GM23248 (cell line): ENCODE data around the gene TSGA10. TPM values are rescaled to one million over a fixed set of nuclear protein-coding genes. Genes with fewer than 3 reads are reported as not detected.

Experiments used
- DNase-seq: peaks from one replicate; pipeline ENCODE4 v3.0.0-alpha.2; 2015
- H2AFZ ChIP-seq: fragments of 200-600 bp; sonication (generic); 2 replicates; pipeline ENCODE4 v1.6.1; 2016; ENCODE audit warnings: antibody characterized with exemption
- H3F3A ChIP-seq: fragments of 200-600 bp; sonication (generic); 2 replicates; pipeline ENCODE4 v1.6.1; 2016; ENCODE audit warnings: mild to moderate bottlenecking, antibody characterized with exemption, mixed run types; ENCODE audit not compliant: insufficient read depth
- H3K27ac ChIP-seq: fragments of 200-600 bp; sonication (generic); 2 replicates; pipeline ENCODE4 v1.5.1; 2016; ENCODE audit warnings: mild to moderate bottlenecking
- H3K27me3 ChIP-seq: fragments of 200-600 bp; sonication (generic); replicated peaks from 2 replicates; pipeline ENCODE4 v1.6.1; 2016; ENCODE audit warnings: mild to moderate bottlenecking; ENCODE audit not compliant: insufficient read depth
- H3K36me3 ChIP-seq: fragments of 200-600 bp; sonication (generic); 2 replicates; pipeline ENCODE4 v1.6.1; 2016; ENCODE audit warnings: low read depth, mild to moderate bottlenecking
- H3K4me1 ChIP-seq: fragments of 200-600 bp; sonication (generic); 2 replicates; pipeline ENCODE4 v1.6.1; 2016; ENCODE audit warnings: mild to moderate bottlenecking; ENCODE audit not compliant: insufficient read depth
- H3K4me2 ChIP-seq: fragments of 200-600 bp; sonication (generic); one replicate; pipeline ENCODE4 v1.6.1; 2016; ENCODE audit warnings: mild to moderate bottlenecking; ENCODE audit not compliant: unreplicated experiment
- H3K4me3 ChIP-seq: fragments of 200-600 bp; sonication (generic); 2 replicates; pipeline ENCODE4 v1.5.1; 2016; ENCODE audit warnings: mild to moderate bottlenecking
- H3K79me2 ChIP-seq: fragments of 200-600 bp; sonication (generic); 2 replicates; pipeline ENCODE4 v1.6.1; 2016; ENCODE audit warnings: mild to moderate bottlenecking; ENCODE audit not compliant: insufficient read depth
- H3K9ac ChIP-seq: fragments of 200-600 bp; sonication (generic); 2 replicates; pipeline ENCODE4 v1.6.1; 2016; ENCODE audit warnings: mild to moderate bottlenecking
- H3K9me2 ChIP-seq: fragments of 200-600 bp; sonication (generic); 2 replicates; pipeline ENCODE4 v1.6.1; 2016; ENCODE audit warnings: mixed run types, mild to moderate bottlenecking, moderate library complexity; ENCODE audit not compliant: insufficient read depth
- H3K9me3 ChIP-seq: fragments of 200-600 bp; sonication (generic); one replicate; pipeline ENCODE4 v1.6.1; 2017; ENCODE audit warnings: low read depth
- H4K20me1 ChIP-seq: fragments of 200-600 bp; sonication (generic); 2 replicates; pipeline ENCODE4 v1.6.0; 2016; ENCODE audit not compliant: insufficient read depth
- EZH2 ChIP-seq: fragments of 200-600 bp; sonication (generic); IDR thresholded peaks from 2 replicates; pipeline ENCODE4 v1.6.1; 2018; ENCODE audit warnings: antibody characterized with exemption, mild to moderate bottlenecking; ENCODE audit not compliant: insufficient read depth, poor library complexity, severe bottlenecking
- EZH2phosphoT487 ChIP-seq: fragments of 200-600 bp; sonication (generic); IDR thresholded peaks from 2 replicates; pipeline ENCODE4 v1.6.1; 2018; ENCODE audit warnings: antibody characterized with exemption, moderate library complexity, mild to moderate bottlenecking, low read depth; ENCODE audit not compliant: insufficient read depth
- WGBS, 2 experiments: methylation state at CpG; one replicate each; pipeline ENCODE4 v1.1.6; 2015 to 2017; ENCODE audit warnings: low lambda C conversion rate in 2 of 2, low coverage in 1 of 2; ENCODE audit errors: missing lambda C conversion rate in 2 of 2; 5-methylcytosine and 5-hydroxymethylcytosine counted together
- in situ Hi-C: fragments of 300-500 bp; cut with MboI; formaldehyde crosslinking; loops from 2 replicates; pipeline ENCODE4 v1.15.0; 2020
- polyA plus RNA-seq: library from polyadenylated mRNA; unstranded; fragments of >200 nt; fragmentation: Nextera tagmentation; extraction: Ambion mirVana; gene quantifications from 2 replicates; pipeline ENCODE4 v1.2.1, GENCODE V29; 2016
- total RNA-seq: library from RNA; depleted of rRNA; stranded (reverse); fragments of >200 nt; shearing (Covaris generic); gene quantifications from 2 replicates; pipeline ENCODE4 v1.2.3, GENCODE V29; 2014

Gene TSGA10
- total and polyA plus RNA-seq, 2 experiments from 2014 or later, result 1.2 to 1.4 TPM

DNA sequence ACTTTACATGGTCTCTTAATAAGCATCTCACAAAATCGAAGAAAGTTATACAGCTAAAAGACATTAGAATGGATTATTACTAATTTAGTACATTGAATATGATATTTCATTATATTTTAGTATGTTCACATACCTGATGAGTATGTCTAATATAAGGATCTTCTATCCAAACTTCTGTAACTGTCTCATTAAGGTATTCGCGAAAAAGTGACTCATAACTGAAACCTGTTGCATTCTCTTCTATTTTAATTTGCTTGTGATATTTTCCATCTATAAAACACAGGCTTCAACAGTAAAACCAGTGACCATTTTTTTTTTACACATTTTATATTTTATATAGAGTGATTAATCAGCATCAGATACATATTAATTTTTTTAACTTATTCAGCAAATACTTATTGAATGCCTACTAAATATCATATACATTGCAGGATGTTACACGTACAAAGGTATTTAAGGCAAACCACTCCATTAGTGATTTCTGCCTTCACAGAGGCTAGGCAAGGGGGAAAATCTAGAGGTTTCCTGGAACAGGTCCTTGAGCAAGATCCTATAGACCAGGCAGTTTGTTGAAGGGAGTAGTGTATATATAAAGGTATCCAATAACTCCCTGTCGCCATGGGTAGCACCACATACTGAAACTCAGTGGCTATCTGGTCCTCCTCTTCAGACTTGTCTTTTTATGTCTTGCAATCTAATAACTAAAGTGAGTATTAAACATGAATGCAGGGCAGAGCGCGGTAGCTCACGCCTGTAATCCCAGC is 16.8 kb upstream of the TSGA10 start:
- no peak for TF ChIP-seq EZH2phosphoT487
- TF ChIP-seq EZH2, result no peak
- no peaks in the 10 kb centered on the region for H3K4me1 ChIP-seq
- WGBS, 2 experiments, result 95 to 97% methylated on average over 8 of the region's 8 CpGs
- in situ Hi-C loops, result no loop called here
- H2AFZ ChIP-seq, result no peak overlapping the region
- H4K20me1 ChIP-seq, result no peaks in the 10 kb centered on the region
- no peak overlapping the region for H3K27ac ChIP-seq
- no peak overlapping the region for H3K9ac ChIP-seq
- no peak overlapping the region for H3K4me3 ChIP-seq
- H3F3A ChIP-seq, result no peaks in the 10 kb centered on the region
- no peaks in the 10 kb centered on the region for H3K27me3 ChIP-seq
- H3K36me3 ChIP-seq, result peaks cover 24% of the 10 kb centered on the region
- H3K9me3 ChIP-seq, result no peaks in the 10 kb centered on the region
- no peaks in the 10 kb centered on the region for H3K9me2 ChIP-seq
- DNase-seq, result no peak
- no peak overlapping the region for H3K4me2 ChIP-seq
- H3K79me2 ChIP-seq, result peaks cover 25% of the 10 kb centered on the region

DNA sequence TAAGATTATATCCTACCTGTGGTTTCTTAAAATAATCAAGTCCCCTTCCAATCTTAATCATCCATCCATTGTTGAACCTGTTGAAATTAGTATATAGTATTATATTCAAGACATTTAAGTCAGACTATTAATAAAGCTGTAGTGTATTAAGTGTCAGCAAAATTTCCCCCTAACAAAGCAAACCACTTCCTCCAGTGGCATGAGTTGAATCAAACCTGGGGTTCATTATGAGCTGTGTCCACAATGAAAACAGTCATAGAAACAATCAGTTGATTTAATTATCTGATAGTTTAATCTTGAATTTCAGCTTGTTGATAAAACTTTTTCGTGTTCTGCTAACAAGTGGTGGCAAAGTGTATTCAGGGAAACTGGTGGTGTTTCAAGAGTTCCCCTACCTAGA is 14.8 kb upstream of the TSGA10 start:
- TF ChIP-seq EZH2phosphoT487 (no peak), EZH2 (no peak)
- Histone ChIP-seq H3K9me3 (no peaks in the 10 kb centered on the region), H4K20me1 (no peaks in the 10 kb centered on the region), H3K27me3 (no peaks in the 10 kb centered on the region), H3K4me3 (no peak overlapping the region), H3F3A (no peaks in the 10 kb centered on the region), H3K79me2 (0 out of 2 replicates have a peak, but pooled peaks cover 5% of the 10 kb centered on the region), H2AFZ (no peak overlapping the region), H3K36me3 (peaks cover 24% of the 10 kb centered on the region), H3K9ac (no peak overlapping the region), H3K4me1 (no peaks in the 10 kb centered on the region), H3K9me2 (no peaks in the 10 kb centered on the region), H3K27ac (no peak overlapping the region), H3K4me2 (no peak overlapping the region)
- 88 to 96% methylated on average over 1 of the region's 1 CpG for WGBS, 2 experiments
- no peak for DNase-seq
- in situ Hi-C loops, result no loop called here

DNA sequence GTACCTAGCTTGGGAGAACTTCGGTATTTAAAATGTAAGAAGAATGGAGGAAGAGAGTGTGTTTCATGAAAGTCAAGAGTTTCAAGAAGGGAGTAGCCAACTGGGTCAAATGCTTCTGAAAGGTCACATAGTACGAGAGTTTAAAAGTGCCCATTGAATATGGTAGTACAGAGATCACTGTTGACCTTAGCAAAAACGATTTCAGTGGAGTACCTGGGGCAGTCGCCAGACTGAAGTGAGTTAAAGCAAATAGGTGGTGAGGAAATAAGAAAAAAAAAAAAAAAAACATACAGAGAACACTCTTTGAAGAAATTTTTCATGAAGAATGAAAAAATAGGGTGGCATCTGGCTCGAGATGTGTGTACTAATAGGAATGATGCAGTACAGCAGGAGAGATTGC is 11.5 kb upstream of the TSGA10 start:
- WGBS, 2 experiments, result 80 to 84% methylated on average over 5 of the region's 5 CpGs
- Histone ChIP-seq H2AFZ (no peak overlapping the region), H4K20me1 (no peaks in the 10 kb centered on the region), H3K79me2 (no peaks in the 10 kb centered on the region), H3K9me3 (no peaks in the 10 kb centered on the region), H3K27me3 (no peaks in the 10 kb centered on the region), H3K9ac (no peak overlapping the region), H3K4me3 (no peak overlapping the region), H3K4me1 (no peaks in the 10 kb centered on the region), H3K9me2 (no peaks in the 10 kb centered on the region), H3K36me3 (peaks cover 24% of the 10 kb centered on the region), H3K4me2 (no peak overlapping the region), H3F3A (no peaks in the 10 kb centered on the region), H3K27ac (no peak overlapping the region)
- DNase-seq, result no peak
- TF ChIP-seq EZH2 (no peak), EZH2phosphoT487 (no peak)
- in situ Hi-C loops, result no loop called here

DNA sequence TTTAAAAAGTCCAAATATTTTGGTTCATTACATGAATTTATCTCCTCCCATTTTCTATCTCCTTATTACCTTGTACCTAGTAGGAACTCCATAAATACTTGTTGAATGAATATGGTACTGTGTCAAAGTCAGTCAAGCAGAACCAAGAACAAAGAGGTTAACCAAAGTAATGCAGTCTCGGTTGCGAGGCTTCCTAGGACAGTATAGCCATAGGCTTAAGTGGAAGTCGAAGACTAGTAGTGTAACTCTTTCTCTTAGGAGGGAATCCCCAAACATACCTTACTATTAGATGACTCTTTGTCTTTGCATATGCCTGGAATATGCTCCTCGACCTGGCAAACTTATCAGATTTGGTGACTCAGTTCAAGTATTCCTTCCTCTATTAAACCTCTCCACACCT is 4.9 kb upstream of the TSGA10 start:
- no peaks in the 10 kb centered on the region for H3K9me2 ChIP-seq
- H3K79me2 ChIP-seq, result 0 out of 2 replicates have a peak, but pooled peaks cover 8% of the 10 kb centered on the region
- no peak overlapping the region for H3K4me3 ChIP-seq
- no peaks in the 10 kb centered on the region for H3K36me3 ChIP-seq
- H3F3A ChIP-seq, result no peaks in the 10 kb centered on the region
- no peaks in the 10 kb centered on the region for H3K27me3 ChIP-seq
- no peak overlapping the region for H3K9ac ChIP-seq
- TF ChIP-seq EZH2phosphoT487, result no peak
- TF ChIP-seq EZH2, result no peak
- H2AFZ ChIP-seq, result no peak overlapping the region
- in situ Hi-C loops, result no loop called here
- H4K20me1 ChIP-seq, result no peaks in the 10 kb centered on the region
- no peaks in the 10 kb centered on the region for H3K9me3 ChIP-seq
- H3K27ac ChIP-seq, result no peak overlapping the region
- H3K4me1 ChIP-seq, result peaks cover 4% of the 10 kb centered on the region; the same call in 1 of the 2 replicates
- 90 to 94% methylated on average over 4 of the region's 4 CpGs for WGBS, 2 experiments
- no peak for DNase-seq
- no peak overlapping the region for H3K4me2 ChIP-seq
